HUES64 (cell line): ENCODE measurements around the gene FBXO30.

Experiments
- H3K27ac ChIP-seq: 2 replicates; pipeline ENCODE4 v1.7.0; 2013; ENCODE audit warnings: low read depth, low read length, inconsistent platforms
- H3K27me3 ChIP-seq: 2 replicates; pipeline ENCODE4 v1.6.1; 2013; ENCODE audit warnings: mild to moderate bottlenecking, low read length; ENCODE audit not compliant: insufficient read depth
- H3K36me3 ChIP-seq: 2 replicates; pipeline ENCODE4 v1.6.1; 2013; ENCODE audit warnings: mild to moderate bottlenecking, low read length; ENCODE audit not compliant: insufficient read depth
- H3K4me1 ChIP-seq: 2 replicates; pipeline ENCODE4 v1.6.1; 2013; ENCODE audit warnings: mild to moderate bottlenecking, low read length, moderate library complexity; ENCODE audit not compliant: insufficient read depth
- H3K4me3 ChIP-seq: 2 replicates; pipeline ENCODE4 v1.5.1; 2013; ENCODE audit warnings: mild to moderate bottlenecking, low read length, moderate library complexity
- H3K9ac ChIP-seq: 2 replicates; pipeline ENCODE4 v1.6.1; 2013; ENCODE audit warnings: mild to moderate bottlenecking, low read depth, low read length
- H3K9me3 ChIP-seq: 2 replicates; pipeline ENCODE4 v1.6.1; 2013; ENCODE audit warnings: low read depth, low read length; ENCODE audit not compliant: insufficient read depth
- WGBS: fragments of 150-250, 120-280 bp; methylation state at CpG from one replicate; pipeline ENCODE4 v1.1.7; 2013; ENCODE audit warnings: missing lambda C conversion rate; 5-methylcytosine and 5-hydroxymethylcytosine counted together

FBXO30 gene

GRCh38 chr6:145789443-145789842 lies 25.2 kb downstream of the FBXO30 start:
- WGBS: 92% methylated on average over 3 of the region's 3 CpGs
- H3K4me3 ChIP-seq: no peak overlapping the region
- H3K27me3 ChIP-seq: no peaks in the 10 kb centered on the region
- no peak overlapping the region for H3K9ac ChIP-seq
- peaks cover 11% of the 10 kb centered on the region for H3K9me3 ChIP-seq
- no peak overlapping the region for H3K27ac ChIP-seq
- no peaks in the 10 kb centered on the region for H3K4me1 ChIP-seq
- H3K36me3 ChIP-seq: peaks cover 12% of the 10 kb centered on the region

DNA sequence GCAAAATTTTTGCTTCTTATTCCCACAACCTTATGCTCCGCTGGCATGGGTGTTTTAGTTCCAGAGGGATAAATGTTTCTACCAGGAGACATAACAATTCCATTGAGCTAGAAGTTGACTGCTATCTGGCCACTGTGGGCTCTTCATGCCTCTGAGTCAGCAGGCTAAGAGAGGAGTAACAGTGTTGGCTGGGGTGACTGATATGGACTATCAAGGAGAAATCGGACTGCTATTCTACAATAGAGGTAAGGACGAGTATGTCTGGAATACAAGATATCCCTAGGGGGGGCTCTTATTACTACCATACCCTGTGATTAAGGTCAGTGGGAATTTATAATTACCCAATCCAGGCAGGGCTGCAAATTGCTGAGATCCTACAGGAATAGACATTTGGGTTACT lies 26.9 kb downstream of the FBXO30 start:
- Histone ChIP-seq H3K27me3 (no peaks in the 10 kb centered on the region), H3K4me1 (no peaks in the 10 kb centered on the region), H3K36me3 (peaks cover 5% of the 10 kb centered on the region), H3K4me3 (no peak overlapping the region), H3K27ac (no peak overlapping the region), H3K9ac (no peak overlapping the region), H3K9me3 (peaks cover 11% of the 10 kb centered on the region)
- 96% methylated on average over 3 of the region's 3 CpGs for WGBS

GRCh38 chr6:145784683-145785082 lies 29.9 kb downstream of the FBXO30 start:
- H3K9me3 ChIP-seq: no peaks in the 10 kb centered on the region
- H3K4me3 ChIP-seq: no peak overlapping the region
- no peak overlapping the region for H3K9ac ChIP-seq
- WGBS: 97% methylated on average over 1 of the region's 1 CpG
- H3K36me3 ChIP-seq: no peaks in the 10 kb centered on the region
- H3K27me3 ChIP-seq: no peaks in the 10 kb centered on the region
- no peaks in the 10 kb centered on the region for H3K4me1 ChIP-seq
- H3K27ac ChIP-seq: no peak overlapping the region

DNA sequence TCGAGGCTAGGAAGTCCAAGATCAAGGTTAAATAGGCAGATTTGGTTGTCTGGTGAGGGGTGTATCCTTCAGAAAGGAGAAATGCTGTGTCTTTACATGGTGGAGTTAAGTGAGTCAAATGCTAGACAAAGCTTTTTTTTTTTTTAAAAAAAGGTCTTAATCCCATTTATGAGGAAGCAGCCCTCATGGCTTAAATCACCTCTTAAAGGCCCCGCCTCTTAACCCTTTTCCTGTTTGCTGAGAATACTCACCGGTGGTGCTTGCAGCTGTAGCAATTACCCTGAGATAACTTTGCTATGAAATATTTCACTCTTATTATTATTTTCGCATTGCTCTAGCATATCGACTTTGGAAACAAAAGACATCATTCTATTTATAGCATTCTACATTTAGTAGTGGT lies 30.8 kb downstream of the FBXO30 start:
- Histone ChIP-seq H3K27me3 (no peaks in the 10 kb centered on the region), H3K9me3 (no peaks in the 10 kb centered on the region), H3K4me1 (no peaks in the 10 kb centered on the region), H3K9ac (no peak overlapping the region), H3K4me3 (no peak overlapping the region), H3K36me3 (no peaks in the 10 kb centered on the region), H3K27ac (no peak overlapping the region)
- 93% methylated on average over 3 of the region's 5 CpGs for WGBS

DNA sequence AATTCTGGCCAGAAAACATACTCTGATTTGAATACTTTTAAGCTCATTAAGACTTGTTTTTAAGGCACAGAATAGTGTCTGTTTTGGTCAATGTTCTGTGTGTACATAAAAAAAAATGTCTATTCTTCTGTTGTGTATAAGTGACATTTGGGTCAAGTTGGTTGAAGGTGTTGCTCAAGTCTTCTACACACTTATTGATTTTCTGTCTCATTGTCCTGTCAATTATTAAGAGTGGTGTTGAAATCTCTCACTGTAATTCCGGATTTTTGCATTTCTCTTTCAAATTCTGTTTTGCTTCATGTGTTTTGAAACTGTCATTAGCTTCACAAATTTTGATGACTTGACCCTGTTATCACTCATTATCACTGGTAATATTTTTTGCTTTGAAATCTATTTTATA lies 41.7 kb downstream of the FBXO30 start:
- Histone ChIP-seq H3K27me3 (no peaks in the 10 kb centered on the region), H3K4me1 (no peaks in the 10 kb centered on the region), H3K9ac (no peak overlapping the region), H3K9me3 (no peaks in the 10 kb centered on the region), H3K4me3 (no peak overlapping the region), H3K27ac (no peak overlapping the region), H3K36me3 (no peaks in the 10 kb centered on the region)
- WGBS: 100% methylated on average over 1 of the region's 1 CpG

- 0 out of 2 replicates have a peak, but pooled peaks cover 2% of the 10 kb centered on the region for H3K9me3 ChIP-seq
- H3K4me3 ChIP-seq: no peak overlapping the region
- H3K27me3 ChIP-seq: no peaks in the 10 kb centered on the region
- H3K4me1 ChIP-seq: no peaks in the 10 kb centered on the region
- H3K27ac ChIP-seq: no peak overlapping the region
- H3K9ac ChIP-seq: no peak overlapping the region
- H3K36me3 ChIP-seq: no peaks in the 10 kb centered on the region
These were observed 49.1 kb downstream of the FBXO30 start for GRCh38 chr6:145765449-145765848.

DNA sequence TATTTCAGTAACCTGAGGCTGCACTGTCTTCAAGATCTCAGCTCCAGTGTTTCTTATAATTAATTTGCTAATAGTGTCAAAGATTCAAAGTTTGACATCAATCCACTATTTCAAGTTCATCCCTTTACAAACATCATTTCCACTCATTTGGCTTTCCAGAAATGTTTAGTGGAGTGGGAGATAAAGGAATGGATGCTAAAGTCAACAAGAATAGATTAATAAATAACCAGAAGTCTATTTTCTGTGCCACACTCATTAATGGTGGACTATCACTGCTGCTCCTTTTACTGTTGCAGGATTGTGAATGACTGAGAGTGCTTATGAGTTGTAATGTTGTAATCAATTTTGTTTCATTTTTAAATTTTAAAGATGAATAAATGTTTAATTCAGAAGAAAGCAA lies 50.9 kb downstream of the FBXO30 start:
- no peaks in the 10 kb centered on the region for H3K4me1 ChIP-seq
- H3K9ac ChIP-seq: no peak overlapping the region
- H3K36me3 ChIP-seq: no peaks in the 10 kb centered on the region

DNA sequence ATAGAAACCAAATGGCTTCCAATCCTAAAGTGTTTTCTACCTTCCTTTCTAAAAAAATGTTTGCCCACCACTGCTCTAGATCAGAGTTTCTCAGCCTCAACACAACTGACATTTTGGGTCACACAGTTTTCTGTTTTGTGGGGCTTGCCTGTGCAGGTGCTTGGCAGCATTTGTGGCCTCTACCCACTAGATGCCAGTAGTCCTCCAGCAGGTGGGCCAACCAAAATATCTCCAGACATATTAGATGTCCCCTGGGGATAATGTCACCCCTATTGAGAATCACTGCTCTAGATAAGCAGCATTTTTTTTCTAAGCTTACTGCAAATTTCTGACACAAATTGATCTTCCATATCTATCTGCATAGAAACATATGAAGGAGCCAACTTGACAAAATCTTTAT lies 53.0 kb downstream of the FBXO30 start:
- no peak overlapping the region for H3K4me3 ChIP-seq
- no peak overlapping the region for H3K27ac ChIP-seq
- no peaks in the 10 kb centered on the region for H3K36me3 ChIP-seq
- H3K9ac ChIP-seq: no peak overlapping the region
- no peaks in the 10 kb centered on the region for H3K27me3 ChIP-seq
- no peaks in the 10 kb centered on the region for H3K4me1 ChIP-seq
- 0 out of 2 replicates have a peak, but pooled peaks cover under 1% of the 10 kb centered on the region for H3K9me3 ChIP-seq

More for the DNA sequence above, 50.9 kb downstream of the FBXO30 start:
- no peak overlapping the region for H3K4me3 ChIP-seq
- 0 out of 2 replicates have a peak, but pooled peaks cover 2% of the 10 kb centered on the region for H3K9me3 ChIP-seq
- H3K27me3 ChIP-seq: no peaks in the 10 kb centered on the region
- H3K27ac ChIP-seq: no peak overlapping the region

DNA sequence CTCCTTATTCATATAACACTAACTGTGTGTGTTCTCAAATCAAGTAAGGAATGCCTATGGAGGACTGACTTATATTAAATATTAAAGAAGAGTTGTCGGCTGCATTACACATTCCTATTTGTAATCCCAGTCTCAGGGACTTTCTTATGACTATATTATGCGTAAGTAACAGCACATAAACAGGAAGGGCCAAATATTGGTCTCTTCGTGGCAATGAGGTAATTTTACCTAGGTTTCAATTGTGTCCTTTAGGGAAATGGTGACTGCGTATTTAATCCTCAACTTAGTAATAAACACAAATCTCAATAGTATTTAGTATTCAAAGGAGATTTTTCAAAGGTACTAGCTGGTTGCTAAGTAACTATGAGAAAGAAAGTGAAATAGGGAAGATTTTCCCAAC lies 56.5 kb downstream of the FBXO30 start:
- WGBS: 93% methylated on average over 2 of the region's 4 CpGs

GRCh38 chr6:145756170-145756662 lies 58.4 kb downstream of the FBXO30 start:
- Histone ChIP-seq H3K9ac (no peak overlapping the region), H3K4me1 (no peaks in the 10 kb centered on the region), H3K27ac (no peak overlapping the region), H3K27me3 (no peaks in the 10 kb centered on the region), H3K4me3 (no peak overlapping the region), H3K36me3 (no peaks in the 10 kb centered on the region), H3K9me3 (no peaks in the 10 kb centered on the region)
- 80% methylated on average over 1 of the region's 1 CpG for WGBS

More for the DNA sequence above, 56.5 kb downstream of the FBXO30 start:
- no peak overlapping the region for H3K9ac ChIP-seq
- no peak overlapping the region for H3K4me3 ChIP-seq
- no peak overlapping the region for H3K27ac ChIP-seq
- no peaks in the 10 kb centered on the region for H3K4me1 ChIP-seq
- H3K9me3 ChIP-seq: no peaks in the 10 kb centered on the region
- no peaks in the 10 kb centered on the region for H3K27me3 ChIP-seq
- H3K36me3 ChIP-seq: no peaks in the 10 kb centered on the region

GRCh38 chr6:145755682-145756081 lies 58.9 kb downstream of the FBXO30 start:
- Histone ChIP-seq H3K9ac (no peak overlapping the region), H3K4me1 (no peaks in the 10 kb centered on the region), H3K4me3 (no peak overlapping the region), H3K9me3 (no peaks in the 10 kb centered on the region), H3K27ac (no peak overlapping the region), H3K27me3 (no peaks in the 10 kb centered on the region), H3K36me3 (no peaks in the 10 kb centered on the region)

GRCh38 chr6:145752638-145753037 lies 62.0 kb downstream of the FBXO30 start:
- Histone ChIP-seq H3K4me3 (no peak overlapping the region), H3K9me3 (no peaks in the 10 kb centered on the region), H3K4me1 (no peaks in the 10 kb centered on the region), H3K27me3 (no peaks in the 10 kb centered on the region), H3K9ac (no peak overlapping the region), H3K36me3 (no peaks in the 10 kb centered on the region), H3K27ac (no peak overlapping the region)
- WGBS: 89% methylated on average over 2 of the region's 2 CpGs
